ENCODE data around the gene TRIM38. TPM values are rescaled to one million over a fixed set of nuclear protein-coding genes. Genes with fewer than 3 reads are reported as not detected.

Gene TRIM38
- total and polyA plus RNA-seq, 2 of the 13 experiments (the other 11 are each of a cell fraction or from before 2014, with no cell fraction given), result 2.5 to 3.1 TPM

DNA sequence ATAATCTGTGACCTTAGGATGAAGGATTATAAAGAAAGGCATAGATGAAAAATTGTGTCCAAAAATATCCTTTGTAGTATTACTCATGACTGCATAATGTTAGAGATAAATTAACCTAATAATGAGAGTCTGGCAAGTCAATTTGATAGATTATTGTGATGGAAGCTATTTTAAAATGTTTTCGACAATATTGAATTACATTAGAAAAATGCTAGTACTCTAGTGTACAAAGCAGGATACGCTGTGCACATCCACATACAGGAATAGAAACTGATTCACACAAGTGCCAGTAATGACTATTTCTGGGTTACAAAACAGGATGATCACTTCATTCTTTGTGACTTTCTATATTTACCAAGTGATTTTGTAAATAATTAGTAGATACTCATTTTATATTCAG is 35.4 kb upstream of the TRIM38 start:
- H2AFZ ChIP-seq (ENCODE audit: low read length), result no peak overlapping the region
- no peak overlapping the region for H3K4me3 ChIP-seq (replicated peaks in 1 of 3; ENCODE audit: insufficient read depth in 1 of 3, low read depth in 2 of 3, low read length in 3 of 3)
- FAIRE-seq (no peak), ATAC-seq (no peak), DNase-seq (ENCODE audit: low spot score) (no peak)
- no TSS peak for BruUV-seq (replicated peaks)
- H3K27ac ChIP-seq (ENCODE audit: extremely low read length, insufficient read depth, low read length), result peak overlapping the region; percentile 81
- H3K79me2 ChIP-seq (ENCODE audit: insufficient read depth, low read length), result peaks cover 11% of the 10 kb centered on the region
- H3K9me3 ChIP-seq (ENCODE audit: low read length), result no peaks in the 10 kb centered on the region
- POLR2A ChIA-PET, result interaction anchor here (0.7 to 2.1 kb wide), 4 partner anchors 18 to 99 kb away, joined by 3 to 47 read pairs (median 12); no protein-coding TSS in a partner anchor
- CTCF ChIA-PET (ENCODE audit: low intra/inter-chr PET ratio, low total read pairs), result no interaction called here
- H3K4me1 ChIP-seq (ENCODE audit: insufficient read depth, low read length), result peaks cover 60% of the 10 kb centered on the region
- TF ChIP-seq ZBTB38 (CRISPR knock-in tag; IDR thresholded peaks at IDR 0.05) (no peak), IKZF1 (IDR thresholded peaks at IDR 0.05) (no peak), ZNF598 (CRISPR knock-in tag; IDR thresholded peaks at IDR 0.05; ENCODE audit: borderline replicate concordance) (no peak), CBX1 (IDR thresholded peaks at IDR 0.05; ENCODE audit: low read depth) (no peak), HES4 (CRISPR knock-in tag; IDR thresholded peaks at IDR 0.05; ENCODE audit: borderline replicate concordance) (no peak), CENPX (CRISPR knock-in tag; IDR thresholded peaks at IDR 0.05) (no peak), POLR2AphosphoS2 (IDR thresholded peaks at IDR 0.05; ENCODE audit: low read depth, low read length) (no peak), FLYWCH1 (CRISPR knock-in tag; IDR thresholded peaks at IDR 0.05) (no peak), KDM1A (CRISPR knock-in tag; IDR thresholded peaks at IDR 0.05) (no peak), ZNF512B (CRISPR knock-in tag; IDR thresholded peaks at IDR 0.05; ENCODE audit: borderline replicate concordance) (no peak), TOE1 (CRISPR knock-in tag; IDR thresholded peaks at IDR 0.05) (no peak), ZFP1 (CRISPR knock-in tag; IDR thresholded peaks at IDR 0.05) (no peak), ZNF850 (CRISPR knock-in tag; conservative IDR thresholded peaks at IDR 0.05) (no peak), MYNN (CRISPR knock-in tag; IDR thresholded peaks at IDR 0.05; ENCODE audit: low read depth) (no peak), ZFY (CRISPR knock-in tag; IDR thresholded peaks at IDR 0.05) (no peak)
- TF ChIP-seq, protein P1, sequence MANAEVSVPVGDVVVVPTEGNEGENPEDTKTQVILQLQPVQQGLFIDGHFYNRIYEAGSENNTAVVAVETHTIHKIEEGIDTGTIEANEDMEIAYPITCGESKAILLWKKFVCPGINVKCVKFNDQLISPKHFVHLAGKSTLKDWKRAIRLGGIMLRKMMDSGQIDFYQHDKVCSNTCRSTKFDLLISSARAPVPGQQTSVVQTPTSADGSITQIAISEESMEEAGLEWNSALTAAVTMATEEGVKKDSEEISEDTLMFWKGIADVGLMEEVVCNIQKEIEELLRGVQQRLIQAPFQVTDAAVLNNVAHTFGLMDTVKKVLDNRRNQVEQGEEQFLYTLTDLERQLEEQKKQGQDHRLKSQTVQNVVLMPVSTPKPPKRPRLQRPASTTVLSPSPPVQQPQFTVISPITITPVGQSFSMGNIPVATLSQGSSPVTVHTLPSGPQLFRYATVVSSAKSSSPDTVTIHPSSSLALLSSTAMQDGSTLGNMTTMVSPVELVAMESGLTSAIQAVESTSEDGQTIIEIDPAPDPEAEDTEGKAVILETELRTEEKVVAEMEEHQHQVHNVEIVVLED (CRISPR knock-in tag; IDR thresholded peaks at IDR 0.05; ENCODE audit: borderline replicate concordance), result no peak
- TF ChIP-seq, protein P2, sequence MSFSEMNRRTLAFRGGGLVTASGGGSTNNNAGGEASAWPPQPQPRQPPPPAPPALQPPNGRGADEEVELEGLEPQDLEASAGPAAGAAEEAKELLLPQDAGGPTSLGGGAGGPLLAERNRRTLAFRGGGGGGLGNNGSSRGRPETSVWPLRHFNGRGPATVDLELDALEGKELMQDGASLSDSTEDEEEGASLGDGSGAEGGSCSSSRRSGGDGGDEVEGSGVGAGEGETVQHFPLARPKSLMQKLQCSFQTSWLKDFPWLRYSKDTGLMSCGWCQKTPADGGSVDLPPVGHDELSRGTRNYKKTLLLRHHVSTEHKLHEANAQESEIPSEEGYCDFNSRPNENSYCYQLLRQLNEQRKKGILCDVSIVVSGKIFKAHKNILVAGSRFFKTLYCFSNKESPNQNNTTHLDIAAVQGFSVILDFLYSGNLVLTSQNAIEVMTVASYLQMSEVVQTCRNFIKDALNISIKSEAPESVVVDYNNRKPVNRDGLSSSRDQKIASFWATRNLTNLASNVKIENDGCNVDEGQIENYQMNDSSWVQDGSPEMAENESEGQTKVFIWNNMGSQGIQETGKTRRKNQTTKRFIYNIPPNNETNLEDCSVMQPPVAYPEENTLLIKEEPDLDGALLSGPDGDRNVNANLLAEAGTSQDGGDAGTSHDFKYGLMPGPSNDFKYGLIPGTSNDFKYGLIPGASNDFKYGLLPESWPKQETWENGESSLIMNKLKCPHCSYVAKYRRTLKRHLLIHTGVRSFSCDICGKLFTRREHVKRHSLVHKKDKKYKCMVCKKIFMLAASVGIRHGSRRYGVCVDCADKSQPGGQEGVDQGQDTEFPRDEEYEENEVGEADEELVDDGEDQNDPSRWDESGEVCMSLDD (CRISPR knock-in tag; IDR thresholded peaks at IDR 0.05; ENCODE audit: borderline replicate concordance), result no peak
- peak overlapping the region; percentile 82 for H3K4me2 ChIP-seq (ENCODE audit: low read depth, low read length)
- WGBS (ENCODE audit: low lambda C conversion rate), result 97% methylated on average over 2 of the region's 2 CpGs
- no peaks in the 10 kb centered on the region; a peak in 1 of 5 replicates for H3K36me3 ChIP-seq (replicated peaks in 1 of 2; ENCODE audit: control insufficient read depth in 1 of 2, insufficient read depth in 2 of 2, low read length in 2 of 2)
- in situ Hi-C loops (cut with HindIII; ENCODE audit: extremely low pct_ligation_motif_present, low pct_unique_long_range_greater_than_20kb) (no loop called here), intact Hi-C loops (cut with micrococcal nuclease; ENCODE audit: unreplicated experiment) (no loop called here)
- no peaks in the 10 kb centered on the region for H4K20me1 ChIP-seq (ENCODE audit: insufficient read depth, low read length)
- H3K27me3 ChIP-seq (ENCODE audit: control insufficient read depth in 1 of 2, insufficient read depth in 2 of 2, low read length in 2 of 2), result no peaks in the 10 kb centered on the region
- H3K9ac ChIP-seq (ENCODE audit: insufficient read depth, low read depth, low read length), result no peak overlapping the region
